ENCODE measurements around the gene C5orf34. TPM values are rescaled to one million over a fixed set of nuclear protein-coding genes. Genes with fewer than 3 reads are reported as not detected.
A peak's percentile ranks its signal among the peaks of the same experiment; 100 is the strongest.
"Not testable (repeated sequence)": the region's sequence is repeated elsewhere in the genome, so short reads cannot be mapped to it uniquely, and the experiment has no call there.

The C5orf34 gene
- total and polyA plus RNA-seq, 2 donors (not counting 3 experiments of a cell fraction or from before 2014, with no cell fraction given), result 2.1 to 6.5 TPM

DNA sequence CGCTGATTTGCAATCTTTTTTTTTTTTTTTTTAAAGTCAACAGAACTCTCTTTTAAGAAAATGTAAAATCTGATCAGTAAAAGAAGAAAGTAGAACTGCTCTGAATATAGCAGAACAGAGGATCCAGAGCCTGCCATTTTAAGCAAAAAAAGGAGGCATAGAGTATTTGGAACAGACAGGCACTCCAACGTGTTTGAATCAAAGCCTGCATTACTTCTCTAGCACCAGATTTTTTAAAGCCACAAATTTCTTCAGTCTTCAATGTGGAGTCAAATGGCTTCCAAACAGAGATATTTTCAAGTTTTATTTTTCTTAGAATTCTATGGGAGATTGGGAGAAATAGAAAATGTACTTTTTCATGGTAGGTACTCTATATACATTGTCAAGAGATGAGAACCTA is 36.8 kb upstream of the C5orf34 start:
- Histone ChIP-seq H3K9me1 (replicated peaks; ENCODE audit: control insufficient read depth, extremely low read depth, insufficient read depth, low read length) (no peaks in the 10 kb centered on the region), H3K4me3 (replicated peaks in 1 of 3; ENCODE audit: insufficient read depth in 1 of 3, low read depth in 1 of 3, low read length in 3 of 3) (no peak overlapping the region), H3K27me3 (ENCODE audit: control insufficient read depth in 2 of 2, insufficient read depth in 2 of 2, low read length in 2 of 2) (no peaks in the 10 kb centered on the region), H2AFZ (ENCODE audit: low read depth, low read length) (no peak overlapping the region), H3K79me2 (ENCODE audit: control insufficient read depth, insufficient read depth, low read length) (peaks cover 82% of the 10 kb centered on the region), H3K9ac (replicated peaks; ENCODE audit: extremely low read depth, insufficient read depth, low read length) (no peak overlapping the region), H3K4me2 (ENCODE audit: insufficient read depth, low read length) (no peak overlapping the region), H4K20me1 (replicated peaks; ENCODE audit: control insufficient read depth, extremely low read depth, insufficient read depth, low read length) (peaks cover 9% of the 10 kb centered on the region), H3K27ac (ENCODE audit: insufficient read depth, low read depth, low read length) (no peak overlapping the region), H3K9me3 (replicated peaks; ENCODE audit: control insufficient read depth, insufficient read depth, low read length) (no peaks in the 10 kb centered on the region), H3K36me3 (ENCODE audit: control insufficient read depth in 2 of 2, extremely low read depth in 1 of 2, insufficient read depth in 2 of 2, low read length in 2 of 2) (peaks cover 12 to 28% of the 10 kb centered on the region in 2 experiments), H3K4me1 (ENCODE audit: control insufficient read depth, extremely low read depth, insufficient read depth, low read length) (peaks cover 21% of the 10 kb centered on the region)
- FAIRE-seq (peak; percentile 12), DNase-seq (ENCODE audit: low read depth, low spot score) (no peak)
- BruUV-seq (replicated peaks), result no TSS peak
- dilution Hi-C loops (cut with MboI; ENCODE audit: extremely low pct_ligation_motif_present, low sequenced_read_pairs), result no loop called here
- intact Hi-C loops (cut with micrococcal nuclease), result no loop called here
- TF ChIP-seq GATA2 (IDR thresholded peaks at IDR 0.05; ENCODE audit: insufficient read depth, insufficient read length, low read depth, low read length) (no peak), JUN (IDR thresholded peaks at IDR 0.05; ENCODE audit: borderline replicate concordance, insufficient read depth, insufficient read length, low read depth) (no peak), POLR2AphosphoS5 (IDR thresholded peaks at IDR 0.05; ENCODE audit: insufficient read depth, low read depth, low read length) (no peak), FOS (IDR thresholded peaks at IDR 0.05; ENCODE audit: borderline replicate concordance, insufficient read depth, low read length) (no peak), EZH2 (IDR thresholded peaks at IDR 0.05; ENCODE audit: borderline replicate concordance, low read depth, low read length, severe bottlenecking) (no peak), POLR2A (IDR thresholded peaks at IDR 0.05; ENCODE audit: low read depth, low read length) (no peak)
- TF ChIP-seq, protein P1, sequence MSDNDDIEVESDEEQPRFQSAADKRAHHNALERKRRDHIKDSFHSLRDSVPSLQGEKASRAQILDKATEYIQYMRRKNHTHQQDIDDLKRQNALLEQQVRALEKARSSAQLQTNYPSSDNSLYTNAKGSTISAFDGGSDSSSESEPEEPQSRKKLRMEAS (IDR thresholded peaks at IDR 0.05; ENCODE audit: insufficient read depth, insufficient read length), result no peak
- TF ChIP-seq, protein P2, sequence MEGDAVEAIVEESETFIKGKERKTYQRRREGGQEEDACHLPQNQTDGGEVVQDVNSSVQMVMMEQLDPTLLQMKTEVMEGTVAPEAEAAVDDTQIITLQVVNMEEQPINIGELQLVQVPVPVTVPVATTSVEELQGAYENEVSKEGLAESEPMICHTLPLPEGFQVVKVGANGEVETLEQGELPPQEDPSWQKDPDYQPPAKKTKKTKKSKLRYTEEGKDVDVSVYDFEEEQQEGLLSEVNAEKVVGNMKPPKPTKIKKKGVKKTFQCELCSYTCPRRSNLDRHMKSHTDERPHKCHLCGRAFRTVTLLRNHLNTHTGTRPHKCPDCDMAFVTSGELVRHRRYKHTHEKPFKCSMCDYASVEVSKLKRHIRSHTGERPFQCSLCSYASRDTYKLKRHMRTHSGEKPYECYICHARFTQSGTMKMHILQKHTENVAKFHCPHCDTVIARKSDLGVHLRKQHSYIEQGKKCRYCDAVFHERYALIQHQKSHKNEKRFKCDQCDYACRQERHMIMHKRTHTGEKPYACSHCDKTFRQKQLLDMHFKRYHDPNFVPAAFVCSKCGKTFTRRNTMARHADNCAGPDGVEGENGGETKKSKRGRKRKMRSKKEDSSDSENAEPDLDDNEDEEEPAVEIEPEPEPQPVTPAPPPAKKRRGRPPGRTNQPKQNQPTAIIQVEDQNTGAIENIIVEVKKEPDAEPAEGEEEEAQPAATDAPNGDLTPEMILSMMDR (IDR thresholded peaks at IDR 0.05; ENCODE audit: extremely low read depth in 1 of 2, insufficient read depth in 1 of 2, low read depth in 1 of 2, low read length in 2 of 2), result no peak
- ChIA-PET POLR2A (no interaction called here), CTCF (no interaction called here)

DNA sequence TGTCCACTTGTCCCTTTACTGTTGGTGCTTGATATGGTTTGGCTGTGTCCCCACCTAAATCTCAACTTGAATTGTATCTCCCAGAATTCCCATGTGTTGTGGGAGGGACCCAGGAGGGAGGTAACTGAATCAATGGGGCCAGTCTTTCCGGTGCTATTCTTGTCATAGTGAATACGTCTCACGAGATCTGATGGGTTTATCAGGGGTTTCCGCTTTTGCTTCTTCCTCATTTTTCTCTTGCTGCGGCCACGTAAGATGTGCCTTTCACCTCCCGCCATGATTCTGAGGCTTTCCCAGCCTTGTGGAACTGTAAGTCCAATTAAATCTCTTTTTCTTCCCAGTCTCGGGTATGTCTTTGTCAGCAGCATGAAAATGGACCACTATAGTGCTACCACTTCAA is 34.3 kb upstream of the C5orf34 start:
- H3K4me1 ChIP-seq (ENCODE audit: control insufficient read depth, extremely low read depth, insufficient read depth, low read length); H3K27me3 ChIP-seq (ENCODE audit: control insufficient read depth in 2 of 2, insufficient read depth in 2 of 2, low read length in 2 of 2); POLR2A ChIA-PET; H3K4me2 ChIP-seq (ENCODE audit: insufficient read depth, low read length); DNase-seq (ENCODE audit: low read depth, low spot score); H3K9ac ChIP-seq (replicated peaks; ENCODE audit: extremely low read depth, insufficient read depth, low read length); H2AFZ ChIP-seq (ENCODE audit: low read depth, low read length); H3K27ac ChIP-seq (ENCODE audit: insufficient read depth, low read depth, low read length); H3K4me3 ChIP-seq (replicated peaks in 1 of 3; ENCODE audit: insufficient read depth in 1 of 3, low read depth in 1 of 3, low read length in 3 of 3); BruUV-seq (replicated peaks); dilution Hi-C loops (cut with MboI; ENCODE audit: extremely low pct_ligation_motif_present, low sequenced_read_pairs); H3K9me3 ChIP-seq (replicated peaks; ENCODE audit: control insufficient read depth, insufficient read depth, low read length); intact Hi-C loops (cut with micrococcal nuclease); H3K9me1 ChIP-seq (replicated peaks; ENCODE audit: control insufficient read depth, extremely low read depth, insufficient read depth, low read length); FAIRE-seq; CTCF ChIA-PET; H4K20me1 ChIP-seq (replicated peaks; ENCODE audit: control insufficient read depth, extremely low read depth, insufficient read depth, low read length): not testable (repeated sequence)
- H3K79me2 ChIP-seq (ENCODE audit: control insufficient read depth, insufficient read depth, low read length), result peaks cover 66% of the 10 kb centered on the region
- H3K36me3 ChIP-seq (ENCODE audit: control insufficient read depth in 2 of 2, extremely low read depth in 1 of 2, insufficient read depth in 2 of 2, low read length in 2 of 2), result peaks cover 17 to 39% of the 10 kb centered on the region in 2 experiments
